NCI-H1417 treated with DMSO at 0.1 percent for 48 hours (cell line): Measurements from ENCODE around the gene USP21.
A peak's percentile ranks its signal among the peaks of the same experiment; 100 is the strongest.

Experiments
- DNase-seq: peaks from one replicate; lab custom pipeline; 2025; lab: John Stamatoyannopoulos, UW

Gene USP21

GRCh38 chr1:161133220-161133740 lies 26.0 kb upstream of the USP21 start:
- no peak for DNase-seq

GRCh38 chr1:161137881-161138280 lies 21.4 kb upstream of the USP21 start:
- no peak for DNase-seq

GRCh38 chr1:161138431-161138830 lies 20.9 kb upstream of the USP21 start:
- no peak for DNase-seq

- DNase-seq: no peak
These were observed 19.5 kb upstream of the USP21 start for GRCh38 chr1:161139766-161140165.

- DNase-seq: no peak
These were observed 18.4 kb upstream of the USP21 start for GRCh38 chr1:161140755-161141400.

- no peak for DNase-seq
These were observed 13.5 kb upstream of the USP21 start for GRCh38 chr1:161145832-161146231.

GRCh38 chr1:161153176-161153575 lies 6.1 kb upstream of the USP21 start:
- no peak for DNase-seq

GRCh38 chr1:161153682-161154337 lies 5.5 kb upstream of the USP21 start, which contains the start of gene UFC1:
UFC1 (plus strand) TSS chr1:161153978; CDS start chr1:161153998, 20 bp downstream.
- peak; percentile 58 for DNase-seq

GRCh38 chr1:161157867-161158266 lies 1.4 kb upstream of the USP21 start:
- DNase-seq: no peak

GRCh38 chr1:161158316-161159010 lies 837 bp upstream of the USP21 start:
- DNase-seq: no peak

GRCh38 chr1:161159913-161160243 lies 578 bp downstream of the USP21 start:
- DNase-seq: no peak

- DNase-seq: no peak
These were observed 1.4 kb downstream of the USP21 start for GRCh38 chr1:161160671-161161145.

GRCh38 chr1:161161652-161162051 lies 2.4 kb downstream of the USP21 start:
- DNase-seq: no peak

GRCh38 chr1:161162052-161162451 lies 2.8 kb downstream of the USP21 start:
- no peak for DNase-seq

- DNase-seq: no peak
These were observed 3.5 kb downstream of the USP21 start for GRCh38 chr1:161162806-161163205.

GRCh38 chr1:161163793-161164192 lies 4.5 kb downstream of the USP21 start:
- no peak for DNase-seq

- DNase-seq: no peak
These were observed 5.8 kb downstream of the USP21 start for GRCh38 chr1:161164901-161165610.

- peak; percentile 89 for DNase-seq
These were observed 6.7 kb downstream of the USP21 start, which contains the start of gene PPOX for GRCh38 chr1:161165742-161166668. PPOX (plus strand) TSS chr1:161166426; CDS start chr1:161166848, 422 bp downstream.

GRCh38 chr1:161166669-161167548 lies 7.6 kb downstream of the USP21 start:
- DNase-seq: no peak

GRCh38 chr1:161168906-161169305 lies 9.6 kb downstream of the USP21 start:
- DNase-seq: no peak
